ENCODE results near the gene OSBPL1A.

DNA sequence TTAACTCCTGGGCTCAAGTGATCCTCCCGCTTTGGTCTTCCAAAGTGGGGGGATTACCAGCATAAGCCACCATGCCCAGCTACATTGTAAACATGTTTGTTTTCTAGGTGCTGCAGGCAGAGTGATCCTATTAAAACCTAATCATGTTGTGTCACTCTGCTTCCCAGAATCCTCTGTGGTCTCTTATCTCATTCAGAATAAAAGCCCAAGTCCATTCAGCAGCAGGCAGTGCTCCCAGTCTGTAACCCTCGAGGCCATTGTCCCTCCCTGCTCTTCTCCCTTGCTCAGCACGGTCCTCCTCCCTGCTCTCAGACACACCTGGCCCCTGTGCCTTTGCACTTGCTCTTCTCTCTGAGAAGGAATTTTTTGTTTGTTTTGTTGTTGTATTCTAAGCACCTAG is 269.9 kb downstream of the OSBPL1A start:
- TF ChIP-seq CTCF (IDR thresholded peaks at IDR 0.05) (no peak), POLR2A (IDR thresholded peaks at IDR 0.05) (no peak)

Measured in Peyer's patch (tissue), 4 donors.